ENCODE results near the gene COL1A2. TPM values are rescaled to one million over a fixed set of nuclear protein-coding genes. Genes with fewer than 3 reads are reported as not detected.

Gene COL1A2
- total RNA-seq (100 to 1,000 TPM; 127 to 259 (median 202) TPM), polyA plus RNA-seq (115 TPM)
- long read RNA-seq, donor 1, partial matches to known transcripts, result 219 of 570 reads
- long read RNA-seq, donor 1, other reads (novel, unspliced or antisense), result 349 of 570 reads
- long read RNA-seq, donor 2, partial matches to known transcripts, result 62 of 296 reads
- long read RNA-seq, donor 2, other reads (novel, unspliced or antisense), result 234 of 296 reads
- long read RNA-seq, donor 3, partial matches to known transcripts, result 277 of 1,529 reads
- long read RNA-seq, donor 3, other reads (novel, unspliced or antisense), result 1,251 of 1,529 reads
- long read RNA-seq, donor 4, partial matches to known transcripts, result 174 of 185 reads
- long read RNA-seq, donor 4, other reads (novel, unspliced or antisense), result 11 of 185 reads

DNA sequence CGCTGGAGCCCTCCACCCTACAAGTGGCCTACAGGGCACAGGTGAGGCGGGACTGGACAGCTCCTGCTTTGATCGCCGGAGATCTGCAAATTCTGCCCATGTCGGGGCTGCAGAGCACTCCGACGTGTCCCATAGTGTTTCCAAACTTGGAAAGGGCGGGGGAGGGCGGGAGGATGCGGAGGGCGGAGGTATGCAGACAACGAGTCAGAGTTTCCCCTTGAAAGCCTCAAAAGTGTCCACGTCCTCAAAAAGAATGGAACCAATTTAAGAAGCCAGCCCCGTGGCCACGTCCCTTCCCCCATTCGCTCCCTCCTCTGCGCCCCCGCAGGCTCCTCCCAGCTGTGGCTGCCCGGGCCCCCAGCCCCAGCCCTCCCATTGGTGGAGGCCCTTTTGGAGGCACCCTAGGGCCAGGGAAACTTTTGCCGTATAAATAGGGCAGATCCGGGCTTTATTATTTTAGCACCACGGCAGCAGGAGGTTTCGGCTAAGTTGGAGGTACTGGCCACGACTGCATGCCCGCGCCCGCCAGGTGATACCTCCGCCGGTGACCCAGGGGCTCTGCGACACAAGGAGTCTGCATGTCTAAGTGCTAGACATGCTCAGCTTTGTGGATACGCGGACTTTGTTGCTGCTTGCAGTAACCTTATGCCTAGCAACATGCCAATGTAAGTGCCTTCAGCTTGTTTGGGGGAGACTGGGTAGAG, at the start of gene COL1A2:
COL1A2 (plus strand) TSS at position 459 of the 704 bp plus-strand sequence; CDS start at position 596, 137 bp downstream.
- intact Hi-C loops (cut with DNase I), result loop anchor here in 3 of 4 donors (2.0 to 5.0 kb wide), 2 partner anchors 97 to 98 kb away; no protein-coding TSS in a partner anchor
- no peaks in the 10 kb centered on the region for H3K27me3 ChIP-seq (ENCODE audit: control insufficient read depth, insufficient read depth)
- H3K27ac ChIP-seq (ENCODE audit: low read length), result peak within 1 kb of the TSS; percentile 89
- WGBS, result 5% methylated on average over 32 of the region's 32 CpGs
- peak within 1 kb of the TSS; percentile 64 for H3K4me3 ChIP-seq (ENCODE audit: low read length)
- ATAC-seq (peak; percentile 94), DNase-seq (peak; percentile 89 to 94 (median 93))
- no peaks in the 10 kb centered on the region for H3K4me1 ChIP-seq (ENCODE audit: control insufficient read depth, insufficient read depth, low read length)
- H3K9me3 ChIP-seq (ENCODE audit: control insufficient read depth, low read length), result no peaks in the 10 kb centered on the region

DNA sequence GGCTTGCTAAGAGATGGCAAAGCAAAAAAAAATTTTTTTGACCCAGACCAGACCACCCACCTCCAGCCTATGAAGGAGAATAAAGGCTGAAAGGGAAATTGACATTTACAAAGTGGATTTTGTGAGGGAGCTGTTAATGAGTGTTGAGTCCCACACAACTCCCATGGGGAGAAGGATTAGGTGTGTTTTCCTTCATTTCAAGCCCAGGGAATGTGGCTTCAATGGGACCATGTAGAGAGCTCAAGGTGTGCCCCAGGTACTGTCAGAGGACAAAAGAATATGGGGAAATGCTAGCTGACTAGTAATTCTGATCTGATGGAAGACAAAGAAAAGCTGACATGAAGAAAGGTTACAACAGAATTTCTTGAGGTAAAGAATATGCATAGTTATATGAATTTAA, 48.8 kb upstream of the COL1A2 start:
- ATAC-seq (no peak), DNase-seq (no peak)
- intact Hi-C loops (cut with DNase I), result no loop called here

DNA sequence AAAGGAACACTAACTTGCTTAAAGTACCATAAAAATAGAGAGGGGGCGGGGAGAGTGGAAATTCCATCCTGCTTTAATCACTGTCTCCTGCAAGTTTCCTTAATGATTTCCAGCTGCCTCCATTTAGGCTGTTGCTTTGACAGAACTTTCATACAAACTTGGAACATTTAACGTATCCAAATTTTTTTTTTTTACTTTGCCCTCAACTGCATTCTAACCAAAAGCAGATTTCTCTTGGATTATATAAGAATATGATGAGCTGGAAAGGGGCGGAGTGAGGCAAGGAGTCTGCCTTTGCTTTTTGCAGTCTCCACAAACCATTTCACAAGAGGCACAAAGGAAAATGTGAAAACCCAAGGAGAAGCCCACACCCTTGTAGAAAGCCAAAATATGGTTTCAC, 46.6 kb upstream of the COL1A2 start:
- ATAC-seq (peak; percentile 76 to 86), DNase-seq (peak; percentile 18 to 55 (median 41))
- intact Hi-C loops (cut with DNase I), result no loop called here
- no peaks in the 10 kb centered on the region for H3K27me3 ChIP-seq (ENCODE audit: control insufficient read depth, insufficient read depth)
- 45% methylated on average over 3 of the region's 3 CpGs for WGBS
- H3K4me1 ChIP-seq (ENCODE audit: control insufficient read depth, insufficient read depth, low read length), result no peaks in the 10 kb centered on the region
- H3K9me3 ChIP-seq (ENCODE audit: control insufficient read depth, low read length), result no peaks in the 10 kb centered on the region
- no peak overlapping the region for H3K27ac ChIP-seq (ENCODE audit: low read length)
- H3K4me3 ChIP-seq (ENCODE audit: low read length), result no peak overlapping the region

More for the DNA sequence above, 48.8 kb upstream of the COL1A2 start:
- Histone ChIP-seq H3K4me3 (ENCODE audit: low read length) (no peak overlapping the region), H3K27me3 (ENCODE audit: control insufficient read depth, insufficient read depth) (no peaks in the 10 kb centered on the region), H3K27ac (ENCODE audit: low read length) (no peak overlapping the region), H3K9me3 (ENCODE audit: control insufficient read depth, low read length) (no peaks in the 10 kb centered on the region), H3K4me1 (ENCODE audit: control insufficient read depth, insufficient read depth, low read length) (no peaks in the 10 kb centered on the region)

DNA sequence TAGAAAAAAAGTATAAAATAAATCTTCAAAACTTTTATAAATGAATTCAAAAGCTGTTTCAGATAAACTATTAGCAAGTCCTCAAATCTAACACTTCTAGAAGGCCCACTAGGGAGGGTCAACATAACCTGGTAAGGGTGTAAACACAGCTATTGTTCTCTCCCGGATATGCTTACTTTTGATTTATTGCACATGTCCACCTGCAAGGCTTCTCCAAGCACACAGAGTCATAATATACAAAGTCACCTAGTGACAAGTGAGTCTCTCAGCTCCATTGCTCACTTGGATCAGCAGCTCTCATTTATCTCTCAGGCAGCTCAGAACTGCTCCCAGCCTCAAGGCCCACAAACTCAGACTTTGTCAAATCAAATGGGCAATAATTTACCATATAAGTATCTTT, 44.0 kb upstream of the COL1A2 start:
- Histone ChIP-seq H3K4me3 (ENCODE audit: low read length) (no peak overlapping the region), H3K27me3 (ENCODE audit: control insufficient read depth, insufficient read depth) (no peaks in the 10 kb centered on the region), H3K27ac (ENCODE audit: low read length) (no peak overlapping the region), H3K9me3 (ENCODE audit: control insufficient read depth, low read length) (no peaks in the 10 kb centered on the region), H3K4me1 (ENCODE audit: control insufficient read depth, insufficient read depth, low read length) (no peaks in the 10 kb centered on the region)
- intact Hi-C loops (cut with DNase I), result no loop called here
- 91% methylated on average over 1 of the region's 1 CpG for WGBS
- DNase-seq (no peak), ATAC-seq (no peak)

DNA sequence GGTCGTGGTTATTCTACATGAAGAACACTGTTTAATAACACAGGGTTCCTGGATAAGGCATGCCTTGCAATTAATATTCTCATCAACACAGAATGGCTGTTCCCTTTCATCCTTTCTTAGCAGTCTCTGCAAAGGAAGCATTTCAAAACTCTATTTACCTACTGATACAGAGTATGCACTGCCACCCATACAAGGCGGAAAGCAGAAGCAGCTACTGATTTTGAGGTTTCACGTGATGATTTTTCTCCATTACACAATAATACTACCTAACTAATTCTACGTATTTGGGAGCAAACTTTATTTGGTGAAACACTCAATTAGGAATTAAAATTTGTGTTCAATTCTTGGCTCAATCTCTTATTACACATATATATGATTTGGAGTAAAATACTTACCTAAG, 43.0 kb upstream of the COL1A2 start:
- Histone ChIP-seq H3K4me1 (ENCODE audit: control insufficient read depth, insufficient read depth, low read length) (no peaks in the 10 kb centered on the region), H3K27ac (ENCODE audit: low read length) (no peak overlapping the region), H3K27me3 (ENCODE audit: control insufficient read depth, insufficient read depth) (no peaks in the 10 kb centered on the region), H3K4me3 (ENCODE audit: low read length) (no peak overlapping the region), H3K9me3 (ENCODE audit: control insufficient read depth, low read length) (no peaks in the 10 kb centered on the region)
- intact Hi-C loops (cut with DNase I), result no loop called here
- ATAC-seq, result no peak
- WGBS, result 76% methylated on average over 4 of the region's 4 CpGs
- no peak for DNase-seq

DNA sequence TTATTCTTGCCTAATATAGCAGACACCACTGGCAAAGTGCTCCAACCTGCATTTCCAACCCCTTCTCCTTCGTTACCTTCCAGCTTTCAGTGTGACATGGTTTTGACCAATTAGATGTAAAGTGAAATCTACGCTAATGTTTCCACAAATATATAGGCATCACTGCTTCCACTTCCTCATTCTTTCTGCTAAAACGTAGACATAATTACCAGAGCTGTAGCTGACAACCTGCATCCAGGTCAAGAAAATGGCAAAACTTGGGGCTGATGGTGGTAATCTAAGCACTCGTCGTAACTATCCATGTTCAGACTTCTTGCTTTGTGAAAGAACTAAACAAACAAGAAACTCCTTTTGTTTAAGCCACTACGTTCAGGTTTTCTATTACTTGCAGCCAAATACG, 41.8 kb upstream of the COL1A2 start:
- 69% methylated on average over 7 of the region's 7 CpGs for WGBS
- ATAC-seq, result no peak
- no peaks in the 10 kb centered on the region for H3K9me3 ChIP-seq (ENCODE audit: control insufficient read depth, low read length)
- intact Hi-C loops (cut with DNase I), result no loop called here
- H3K4me1 ChIP-seq (ENCODE audit: control insufficient read depth, insufficient read depth, low read length), result no peaks in the 10 kb centered on the region
- DNase-seq, result no peak
- H3K27ac ChIP-seq (ENCODE audit: low read length), result no peak overlapping the region
- H3K4me3 ChIP-seq (ENCODE audit: low read length), result no peak overlapping the region
- no peaks in the 10 kb centered on the region for H3K27me3 ChIP-seq (ENCODE audit: control insufficient read depth, insufficient read depth)

DNA sequence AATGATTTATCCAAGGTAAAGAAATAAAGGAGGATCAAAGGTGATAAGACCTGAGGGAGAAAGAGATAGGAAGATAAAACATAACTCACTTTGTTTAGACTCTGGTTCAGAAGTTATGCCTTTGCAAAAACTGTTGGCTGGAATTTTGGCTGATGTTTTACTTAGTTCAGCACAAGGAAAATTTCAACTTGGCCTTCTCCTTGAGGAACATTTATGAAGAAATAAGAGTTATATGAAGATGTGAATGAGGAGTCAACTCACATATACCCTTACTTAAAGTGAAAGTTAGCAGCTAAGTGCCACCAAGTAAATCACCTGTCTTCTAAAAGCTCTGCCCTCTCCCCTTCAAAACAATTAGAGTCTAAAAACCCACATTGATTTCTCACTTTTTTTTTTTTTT, 39.7 kb upstream of the COL1A2 start:
- DNase-seq (no peak), ATAC-seq (no peak)
- Histone ChIP-seq H3K27ac (ENCODE audit: low read length) (no peak overlapping the region), H3K4me3 (ENCODE audit: low read length) (no peak overlapping the region), H3K27me3 (ENCODE audit: control insufficient read depth, insufficient read depth) (no peaks in the 10 kb centered on the region), H3K4me1 (ENCODE audit: control insufficient read depth, insufficient read depth, low read length) (no peaks in the 10 kb centered on the region), H3K9me3 (ENCODE audit: control insufficient read depth, low read length) (no peaks in the 10 kb centered on the region)
- intact Hi-C loops (cut with DNase I), result no loop called here

DNA sequence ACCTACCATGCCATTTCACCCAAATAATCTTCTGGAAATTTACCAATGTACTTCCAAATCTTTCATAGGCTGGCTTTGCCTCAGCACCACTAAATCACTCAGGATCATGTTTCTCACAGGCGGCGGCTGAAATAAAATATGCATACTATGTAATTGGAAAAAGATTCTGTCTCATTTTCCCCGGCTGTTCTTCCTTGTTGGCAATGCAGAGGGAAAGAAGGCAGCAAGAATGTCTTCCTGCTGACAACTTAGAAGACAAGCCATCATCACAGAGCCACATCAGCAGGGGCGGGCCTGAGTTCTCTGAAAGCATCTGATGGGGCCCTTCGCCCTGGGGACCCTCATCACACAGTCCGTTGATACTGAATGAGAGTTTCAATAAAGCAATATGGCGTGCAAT, 39.2 kb upstream of the COL1A2 start:
- Histone ChIP-seq H3K4me1 (ENCODE audit: control insufficient read depth, insufficient read depth, low read length) (no peaks in the 10 kb centered on the region), H3K9me3 (ENCODE audit: control insufficient read depth, low read length) (no peaks in the 10 kb centered on the region), H3K27ac (ENCODE audit: low read length) (no peak overlapping the region), H3K27me3 (ENCODE audit: control insufficient read depth, insufficient read depth) (no peaks in the 10 kb centered on the region), H3K4me3 (ENCODE audit: low read length) (no peak overlapping the region)
- WGBS, result 58% methylated on average over 7 of the region's 7 CpGs
- intact Hi-C loops (cut with DNase I), result no loop called here
- peak in 1 of 3 donors; percentile 39 for DNase-seq
- no peak for ATAC-seq

DNA sequence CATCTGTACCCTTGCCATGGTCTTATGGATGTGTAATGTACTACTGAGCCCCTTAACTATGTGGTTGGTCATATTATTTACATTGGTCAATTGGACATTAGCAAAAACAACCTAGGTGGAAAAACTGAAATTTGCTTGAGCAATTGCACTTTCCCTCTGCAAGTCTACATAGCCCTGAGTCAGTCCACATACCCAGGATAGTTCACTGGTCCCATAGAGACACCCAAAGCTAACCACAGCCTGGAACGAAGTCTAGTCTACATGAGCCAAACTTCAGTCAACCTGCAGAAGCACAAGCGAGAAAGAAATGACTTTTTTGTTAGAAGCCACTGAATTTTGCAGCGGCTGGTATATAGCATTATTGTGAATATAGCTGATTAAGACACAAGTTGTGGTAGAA, 37.6 kb upstream of the COL1A2 start:
- H3K9me3 ChIP-seq (ENCODE audit: control insufficient read depth, low read length), result no peaks in the 10 kb centered on the region
- intact Hi-C loops (cut with DNase I), result no loop called here
- ATAC-seq, result no peak
- no peak overlapping the region for H3K4me3 ChIP-seq (ENCODE audit: low read length)
- DNase-seq, result no peak
- 91% methylated on average over 3 of the region's 3 CpGs for WGBS
- no peaks in the 10 kb centered on the region for H3K27me3 ChIP-seq (ENCODE audit: control insufficient read depth, insufficient read depth)
- H3K4me1 ChIP-seq (ENCODE audit: control insufficient read depth, insufficient read depth, low read length), result no peaks in the 10 kb centered on the region
- no peak overlapping the region for H3K27ac ChIP-seq (ENCODE audit: low read length)

DNA sequence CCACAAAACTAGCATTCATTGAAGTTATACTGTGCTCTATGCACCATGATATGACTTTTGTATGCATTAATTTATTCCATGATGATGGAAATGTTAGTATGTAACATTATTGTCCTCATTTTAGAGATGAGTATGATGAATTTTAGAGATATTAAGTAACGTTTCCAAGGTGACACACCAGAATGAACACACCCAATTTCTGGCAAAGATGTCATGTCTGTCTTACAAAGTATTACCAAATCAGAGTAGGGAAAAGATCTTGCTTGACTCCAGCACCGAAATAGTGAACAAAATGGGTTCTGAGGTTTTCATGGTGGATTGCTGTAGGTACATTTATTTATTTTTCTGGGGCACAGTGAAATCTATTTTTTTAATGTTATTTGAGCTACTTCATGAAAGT, 33.8 kb upstream of the COL1A2 start:
- Histone ChIP-seq H3K27ac (ENCODE audit: low read length) (no peak overlapping the region), H3K27me3 (ENCODE audit: control insufficient read depth, insufficient read depth) (no peaks in the 10 kb centered on the region), H3K4me3 (ENCODE audit: low read length) (no peak overlapping the region), H3K9me3 (ENCODE audit: control insufficient read depth, low read length) (no peaks in the 10 kb centered on the region), H3K4me1 (ENCODE audit: control insufficient read depth, insufficient read depth, low read length) (no peaks in the 10 kb centered on the region)
- intact Hi-C loops (cut with DNase I), result no loop called here
- WGBS, result 78% methylated on average over 2 of the region's 2 CpGs
- no peak for ATAC-seq
- DNase-seq, result no peak

DNA sequence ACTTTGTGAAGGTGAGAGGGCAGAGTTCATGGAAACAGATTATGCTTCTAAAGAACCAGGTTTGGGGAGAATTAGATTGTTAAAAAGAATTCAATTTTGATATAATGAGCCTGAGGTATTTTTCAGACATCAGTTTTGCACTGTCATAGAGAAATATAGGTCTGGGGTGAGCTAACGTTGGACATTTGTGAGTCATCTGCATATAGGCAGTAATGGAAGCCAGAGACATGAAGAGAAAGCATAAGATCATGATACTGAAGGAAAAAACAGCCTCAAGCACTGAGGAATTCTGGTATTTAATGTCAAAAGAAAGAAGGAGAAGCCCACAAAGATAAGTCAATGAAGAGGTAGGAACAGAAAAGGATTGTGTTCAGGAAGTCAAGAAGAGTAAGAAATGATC, 32.4 kb upstream of the COL1A2 start:
- intact Hi-C loops (cut with DNase I), result no loop called here
- 89% methylated on average over 1 of the region's 1 CpG for WGBS
- Histone ChIP-seq H3K4me3 (ENCODE audit: low read length) (no peak overlapping the region), H3K9me3 (ENCODE audit: control insufficient read depth, low read length) (no peaks in the 10 kb centered on the region), H3K4me1 (ENCODE audit: control insufficient read depth, insufficient read depth, low read length) (no peaks in the 10 kb centered on the region), H3K27me3 (ENCODE audit: control insufficient read depth, insufficient read depth) (no peaks in the 10 kb centered on the region), H3K27ac (ENCODE audit: low read length) (no peak overlapping the region)
- DNase-seq (no peak), ATAC-seq (no peak)

Data from right cardiac atrium (tissue), 5 donors.